Peyer's patch (tissue), 4 donors: ENCODE measurements around the gene SMYD4. TPM values are rescaled to one million over a fixed set of nuclear protein-coding genes. Genes with fewer than 3 reads are reported as not detected.
"Not testable (repeated sequence)": the region's sequence is repeated elsewhere in the genome, so short reads cannot be mapped to it uniquely, and the experiment has no call there.

ENCODE experiments used
- DNase-seq, 3 donors: peaks; one replicate each; pipeline ENCODE4 v3.0.0-alpha.2; 2017 to 2019
- H3K27ac ChIP-seq, 4 donors: fragments of 200-600 bp; sonication (generic); one replicate each; pipeline ENCODE4 v1.5.1; 2016 to 2019
- H3K27me3 ChIP-seq, 2 donors: fragments of 200-600 bp; sonication (generic); one replicate each; pipeline ENCODE4 v1.5.1; 2019
- H3K36me3 ChIP-seq, 3 donors: fragments of 200-600 bp; sonication (generic); one replicate each; pipeline ENCODE4 v1.5.1; 2016 to 2019
- H3K4me1 ChIP-seq, 4 donors: fragments of 200-600 bp; sonication (generic); one replicate each; pipeline ENCODE4 v1.5.1; 2016 to 2019
- H3K4me3 ChIP-seq, 4 donors: fragments of 200-600 bp; sonication (generic); 1 replicate in 3 of 4; 2 replicates in 1 of 4; pipeline ENCODE4 v1.5.1; 2016 to 2019; ENCODE audit warnings: mild to moderate bottlenecking in 1 of 4
- H3K9me3 ChIP-seq, 4 donors: fragments of 200-600 bp; sonication (generic); one replicate each; pipeline ENCODE4 v1.5.1; 2016 to 2019; ENCODE audit warnings: mild to moderate bottlenecking in 1 of 4
- POLR2A ChIP-seq, 2 donors: fragments of 450-650 bp; IDR thresholded peaks; one replicate each; pipeline ENCODE4 v1.5.1; 2017; ENCODE audit warnings: antibody characterized with exemption in 2 of 2, mild to moderate bottlenecking in 2 of 2, moderate library complexity in 2 of 2
- total RNA-seq, 4 donors: library from RNA; depleted of rRNA; stranded (reverse); fragments of >200 nt; gene quantifications; one replicate each; pipeline ENCODE4 v1.1.0, GENCODE V29; 2016
- TF ChIP-seq, protein P1 (sequence below), 6 experiments: fragments of 450-650 bp in 4 of 6; fragments of 200-600 bp in 2 of 6; sonication (generic) in 1 of 6; IDR thresholded peaks; one replicate each; pipeline ENCODE4 v1.5.1; 2017 to 2019; ENCODE audit warnings: antibody characterized with exemption in 6 of 6, mild to moderate bottlenecking in 3 of 6, moderate library complexity in 1 of 6

SMYD4 gene
- total RNA-seq, 4 donors from 2014 or later = 31.2 to 42.1 (median 39.8) TPM

DNA sequence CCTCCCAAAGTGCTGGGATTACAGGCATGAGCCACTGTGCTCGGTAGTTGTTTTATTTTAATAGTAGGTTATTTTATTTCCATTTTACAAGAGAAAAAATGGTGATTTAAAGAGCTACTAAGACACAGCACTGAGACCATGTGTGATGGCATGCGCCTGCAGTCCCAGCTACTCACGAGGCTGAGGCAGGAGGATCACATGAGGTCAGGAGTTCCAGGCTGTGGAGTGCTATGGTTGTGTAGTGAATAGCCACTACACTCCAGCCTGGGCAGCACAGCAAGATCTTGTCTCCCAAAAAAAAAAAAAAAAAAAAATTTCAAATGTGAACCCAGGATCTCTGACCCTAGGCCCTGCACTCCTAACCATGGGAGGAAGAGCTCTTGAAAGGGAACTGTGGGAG, 64.1 kb downstream of the SMYD4 start:
- Histone ChIP-seq H3K9me3 (no peaks in the 10 kb centered on the region), H3K27me3 (no peaks in the 10 kb centered on the region), H3K27ac (peak overlapping the region in 2 of 4 donors; percentile 68 to 70), H3K36me3 (no peaks in the 10 kb centered on the region), H3K4me3 (no peak overlapping the region), H3K4me1 (peaks cover 15 to 40% (median 22%) of the 10 kb centered on the region in 4 donors)
- TF ChIP-seq, protein P1, sequence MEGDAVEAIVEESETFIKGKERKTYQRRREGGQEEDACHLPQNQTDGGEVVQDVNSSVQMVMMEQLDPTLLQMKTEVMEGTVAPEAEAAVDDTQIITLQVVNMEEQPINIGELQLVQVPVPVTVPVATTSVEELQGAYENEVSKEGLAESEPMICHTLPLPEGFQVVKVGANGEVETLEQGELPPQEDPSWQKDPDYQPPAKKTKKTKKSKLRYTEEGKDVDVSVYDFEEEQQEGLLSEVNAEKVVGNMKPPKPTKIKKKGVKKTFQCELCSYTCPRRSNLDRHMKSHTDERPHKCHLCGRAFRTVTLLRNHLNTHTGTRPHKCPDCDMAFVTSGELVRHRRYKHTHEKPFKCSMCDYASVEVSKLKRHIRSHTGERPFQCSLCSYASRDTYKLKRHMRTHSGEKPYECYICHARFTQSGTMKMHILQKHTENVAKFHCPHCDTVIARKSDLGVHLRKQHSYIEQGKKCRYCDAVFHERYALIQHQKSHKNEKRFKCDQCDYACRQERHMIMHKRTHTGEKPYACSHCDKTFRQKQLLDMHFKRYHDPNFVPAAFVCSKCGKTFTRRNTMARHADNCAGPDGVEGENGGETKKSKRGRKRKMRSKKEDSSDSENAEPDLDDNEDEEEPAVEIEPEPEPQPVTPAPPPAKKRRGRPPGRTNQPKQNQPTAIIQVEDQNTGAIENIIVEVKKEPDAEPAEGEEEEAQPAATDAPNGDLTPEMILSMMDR (IDR thresholded peaks at IDR 0.05) = no peak
- no peak for TF ChIP-seq POLR2A (IDR thresholded peaks at IDR 0.05)
- DNase-seq = no peak

DNA sequence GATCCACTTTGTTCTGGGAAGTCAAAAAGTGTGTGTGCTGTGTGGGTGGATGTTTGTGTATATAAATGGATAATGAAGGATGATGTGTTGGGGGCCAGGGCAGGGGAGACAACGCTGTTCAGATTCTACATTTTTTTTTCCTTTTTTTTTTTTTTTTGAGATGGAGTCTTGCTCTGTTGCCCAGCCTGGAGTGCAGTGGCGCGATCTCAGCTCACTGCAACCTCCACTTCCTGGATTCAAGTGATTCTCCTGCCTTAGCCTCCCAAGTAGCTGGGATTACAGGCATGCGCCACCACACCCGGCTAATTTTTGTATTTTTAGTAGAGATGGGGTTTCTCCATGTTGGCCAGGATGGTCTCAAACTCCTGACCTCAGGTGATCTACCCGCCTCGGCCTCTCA, 65.0 kb downstream of the SMYD4 start:
- H3K27me3 ChIP-seq, H3K36me3 ChIP-seq, H3K9me3 ChIP-seq, DNase-seq, H3K4me3 ChIP-seq: not testable (repeated sequence)
- H3K27ac ChIP-seq = peak overlapping the region; percentile 68 to 85 (median 72)
- peaks cover 15 to 40% (median 22%) of the 10 kb centered on the region in 4 donors for H3K4me1 ChIP-seq

DNA sequence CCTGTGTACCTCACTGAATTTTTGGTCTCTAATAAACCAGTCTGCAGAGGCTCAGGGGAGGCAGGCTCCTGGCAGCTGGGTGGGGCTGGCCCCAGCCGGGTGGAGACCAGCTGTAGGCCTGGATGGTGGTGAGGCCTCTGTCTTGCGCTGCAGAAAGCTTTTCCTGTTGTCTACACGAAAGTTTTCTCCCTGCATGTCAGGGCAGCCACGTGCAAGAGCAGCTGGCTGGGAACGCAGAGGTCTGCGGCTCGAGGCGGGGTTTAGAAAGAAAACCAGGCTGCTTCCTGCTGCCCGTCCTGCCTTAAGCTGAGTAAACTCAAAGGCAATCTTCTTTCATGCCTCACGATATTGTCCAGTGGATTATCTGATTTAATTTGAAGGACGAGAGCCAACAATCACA, 65.4 kb downstream of the SMYD4 start:
- peak; percentile 74 to 94 (median 84) for DNase-seq
- TF ChIP-seq, protein P1 (IDR thresholded peaks at IDR 0.05) = no peak
- peak in 1 of 2 donors; percentile 35 for TF ChIP-seq POLR2A (IDR thresholded peaks at IDR 0.05)
- Histone ChIP-seq H3K27ac (peak overlapping the region; percentile 68 to 85 (median 72)), H3K4me1 (peaks cover 15 to 40% (median 22%) of the 10 kb centered on the region in 4 donors), H3K9me3 (no peaks in the 10 kb centered on the region), H3K4me3 (no peak overlapping the region), H3K36me3 (no peaks in the 10 kb centered on the region), H3K27me3 (no peaks in the 10 kb centered on the region)

DNA sequence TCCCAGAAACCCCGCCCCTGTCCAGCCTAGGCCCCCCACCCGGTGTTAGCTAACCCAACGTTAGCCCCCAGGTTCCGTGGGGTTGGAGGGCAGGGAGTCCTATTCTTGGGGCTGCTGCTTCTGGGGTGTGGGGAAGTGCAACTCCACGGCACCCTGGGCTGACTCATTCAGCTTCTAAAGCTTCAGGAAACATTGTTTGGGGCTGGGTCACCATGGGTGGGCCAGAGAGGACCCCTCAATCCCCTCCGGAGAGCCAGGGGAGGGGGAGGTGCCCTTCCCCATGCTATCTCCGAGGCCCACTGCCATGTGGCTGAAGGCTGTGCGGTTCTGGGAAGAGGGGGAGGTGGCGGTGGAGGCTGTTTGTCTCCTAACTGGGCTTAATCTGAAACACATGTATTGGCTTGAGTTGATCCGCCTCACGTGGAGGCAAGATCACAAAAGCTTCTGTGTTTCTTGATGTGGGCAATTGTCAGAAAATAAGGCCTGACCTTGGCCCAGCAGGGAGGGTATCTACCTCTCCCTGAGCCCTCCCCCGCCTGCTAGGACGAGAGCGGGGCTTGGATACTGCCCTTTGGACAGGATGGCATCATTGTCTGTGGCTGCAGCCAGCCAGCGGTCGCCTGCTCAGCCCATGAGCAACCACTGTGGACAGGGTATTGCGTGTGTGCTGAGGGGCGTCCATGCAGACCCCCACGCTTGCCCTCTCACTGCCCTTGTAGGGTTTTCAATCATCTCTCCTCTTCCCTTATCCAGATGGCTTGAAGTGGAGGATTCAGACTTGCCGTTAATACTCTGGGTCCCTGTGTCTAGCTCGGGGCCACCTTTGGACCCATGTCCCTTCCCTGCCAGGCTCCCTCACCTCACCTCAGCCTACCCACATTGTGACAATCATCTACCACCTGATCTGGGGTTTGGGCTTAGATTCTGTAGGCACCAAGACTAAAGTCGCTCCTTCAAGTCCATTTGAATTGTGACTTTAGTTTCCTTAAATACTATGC, 66.5 kb downstream of the SMYD4 start:
- TF ChIP-seq POLR2A (IDR thresholded peaks at IDR 0.05) = no peak
- TF ChIP-seq, protein P1 (IDR thresholded peaks at IDR 0.05) = no peak
- Histone ChIP-seq H3K27ac (peak overlapping the region; percentile 68 to 85 (median 72)), H3K9me3 (no peaks in the 10 kb centered on the region), H3K27me3 (no peaks in the 10 kb centered on the region), H3K4me1 (peaks cover 15 to 40% (median 22%) of the 10 kb centered on the region in 4 donors), H3K4me3 (peak overlapping the region; percentile 28 to 47 (median 38)), H3K36me3 (no peaks in the 10 kb centered on the region)
- DNase-seq = peak in 2 of 3 donors; percentile 75

DNA sequence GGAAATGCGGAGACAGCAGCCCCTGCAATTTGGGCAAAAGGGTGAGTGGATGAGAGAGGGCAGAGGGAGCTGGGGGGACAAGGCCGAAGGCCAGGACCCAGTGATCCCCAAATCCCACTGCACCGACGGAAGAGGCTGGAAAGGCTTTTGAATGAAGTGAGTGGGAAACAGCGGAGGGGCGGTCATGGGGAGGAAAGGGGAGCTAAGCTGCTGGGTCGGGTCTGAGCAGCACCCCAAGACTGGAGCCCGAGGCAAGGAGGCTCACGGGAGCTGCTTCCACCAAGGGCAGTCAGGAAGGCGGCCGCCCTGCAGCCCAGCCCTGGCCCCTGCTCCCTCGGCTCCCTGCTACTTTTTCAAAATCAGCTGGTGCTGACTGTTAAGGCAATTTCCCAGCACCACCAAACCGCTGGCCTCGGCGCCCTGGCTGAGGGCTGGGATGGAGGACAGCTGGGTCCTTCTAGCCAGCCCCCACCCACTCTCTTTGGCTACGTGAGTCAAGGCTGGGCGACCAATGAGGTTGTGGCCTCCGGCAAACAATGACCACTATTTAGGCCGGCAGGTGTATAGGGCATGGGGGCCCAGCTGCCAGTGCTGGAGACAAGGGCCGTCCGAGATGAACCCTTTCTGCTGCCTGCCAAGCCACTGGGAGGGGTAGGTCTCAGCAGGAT, 67.3 kb downstream of the SMYD4 start:
- no peaks in the 10 kb centered on the region for H3K9me3 ChIP-seq
- peak overlapping the region; percentile 68 to 85 (median 72) for H3K27ac ChIP-seq
- no peak for DNase-seq
- no peak for TF ChIP-seq POLR2A (IDR thresholded peaks at IDR 0.05)
- TF ChIP-seq, protein P1 (IDR thresholded peaks at IDR 0.05) = no peak
- H3K4me3 ChIP-seq = peak overlapping the region; percentile 28 to 47 (median 38)
- H3K27me3 ChIP-seq = no peaks in the 10 kb centered on the region
- H3K36me3 ChIP-seq = no peaks in the 10 kb centered on the region
- peaks cover 15 to 40% (median 22%) of the 10 kb centered on the region in 4 donors for H3K4me1 ChIP-seq
